ENCODE measurements around the gene CNOT6L. TPM values are rescaled to one million over a fixed set of nuclear protein-coding genes. Genes with fewer than 3 reads are reported as not detected.

CNOT6L gene
- total and polyA plus RNA-seq, 2 of the 4 experiments (the other 2 are of a cell fraction): 3.5 to 21.1 TPM

GRCh38 chr4:77798385-77798784, 20.8 kb downstream of the CNOT6L start:
- Histone ChIP-seq H2BK5ac (ENCODE audit: low read depth, low read length, poor library complexity, severe bottlenecking) (no peak overlapping the region), H3K79me1 (ENCODE audit: low read depth in 1 of 2, low read length in 2 of 2) (peaks cover 32 to 42% of the 10 kb centered on the region in 2 experiments), H2BK120ac (ENCODE audit: low read depth, low read length) (no peak overlapping the region), H4K5ac (ENCODE audit: low read depth, low read length) (no peak overlapping the region), H3K23ac (ENCODE audit: low read depth, low read length) (no peak overlapping the region), H3K9me1 (ENCODE audit: insufficient read depth, low read length) (peaks cover 7% of the 10 kb centered on the region), H2AFZ (replicated peaks; ENCODE audit: low read length, poor library complexity) (no peak overlapping the region), H3K4me1 (ENCODE audit: control insufficient read depth, insufficient read depth, low read length) (peaks cover 4% of the 10 kb centered on the region; the same call in 1 of the 2 replicates), H3K27me3 (ENCODE audit: control insufficient read depth, insufficient read depth, low read length) (no peaks in the 10 kb centered on the region), H3K9me3 (ENCODE audit: control insufficient read depth, insufficient read depth, low read length) (no peaks in the 10 kb centered on the region), H3K18ac (ENCODE audit: low read depth, low read length) (no peak overlapping the region), H2BK15ac (ENCODE audit: low read depth, low read length) (no peak overlapping the region), H2AK5ac (ENCODE audit: low read depth, low read length) (no peak overlapping the region), H3K4ac (ENCODE audit: low read depth, low read length) (no peak overlapping the region), H3K14ac (replicated peaks; ENCODE audit: low read depth, low read length) (no peak overlapping the region), H3K27ac (ENCODE audit: insufficient read depth, low read length) (no peak overlapping the region), H3K56ac (ENCODE audit: extremely low read depth, insufficient read depth, low read length) (no peak overlapping the region), H4K20me1 (ENCODE audit: insufficient read depth, low read length) (peaks cover 16% of the 10 kb centered on the region; the same call in 1 of the 2 replicates), H4K8ac (ENCODE audit: low read depth in 2 of 2, low read length in 2 of 2) (no peak overlapping the region), H4K91ac (ENCODE audit: insufficient read depth, low read depth, low read length) (no peak overlapping the region), H2BK20ac (ENCODE audit: low read depth, low read length) (no peak overlapping the region), H3K9ac (ENCODE audit: low read depth, low read length) (no peak overlapping the region), H3K4me3 (ENCODE audit: insufficient read depth, low read depth, low read length) (no peak overlapping the region), H3K36me3 (ENCODE audit: control insufficient read depth, insufficient read depth, low read length) (no peaks in the 10 kb centered on the region), H3K4me2 (ENCODE audit: low read depth, low read length) (no peak overlapping the region), H2AK9ac (replicated peaks; ENCODE audit: low read depth, low read length, poor library complexity) (no peak overlapping the region)
- no CpG with 5 or more reads among the region's 5 CpGs for WGBS, 2 experiments (ENCODE audit: extremely low coverage in 2 of 2, insufficient read length in 1 of 2)
- ChIA-PET CTCF (no interaction called here), POLR2A (ENCODE audit: unreplicated experiment) (no interaction called here)
- no peak for DNase-seq
- TF ChIP-seq MAFK (IDR thresholded peaks at IDR 0.05; ENCODE audit: low read depth, low read length) (no peak), RAD21 (IDR thresholded peaks at IDR 0.05; ENCODE audit: low read length) (no peak), CHD1 (IDR thresholded peaks at IDR 0.05; ENCODE audit: low read depth, low read length) (no peak), MAZ (IDR thresholded peaks at IDR 0.05; ENCODE audit: borderline replicate concordance, low read depth, low read length) (no peak), USF2 (IDR thresholded peaks at IDR 0.05; ENCODE audit: low read depth, low read length) (no peak), MXI1 (IDR thresholded peaks at IDR 0.05; ENCODE audit: borderline replicate concordance, low read depth, low read length) (no peak), RFX5 (IDR thresholded peaks at IDR 0.05; ENCODE audit: low read depth, low read length) (no peak), ELK1 (IDR thresholded peaks at IDR 0.05; ENCODE audit: borderline replicate concordance, low read depth, low read length) (no peak), FOS (IDR thresholded peaks at IDR 0.05; ENCODE audit: low read depth, low read length) (no peak), NFE2L2 (IDR thresholded peaks at IDR 0.05; ENCODE audit: low read depth, low read length) (no peak), BHLHE40 (IDR thresholded peaks at IDR 0.05; ENCODE audit: low read depth, low read length) (no peak), CEBPB (IDR thresholded peaks at IDR 0.05; ENCODE audit: low read depth, low read length) (no peak), SMC3 (IDR thresholded peaks at IDR 0.05; ENCODE audit: low read depth, low read length) (no peak), POLR2A (IDR thresholded peaks at IDR 0.05; ENCODE audit: low read depth, low read length) (no peak), RCOR1 (IDR thresholded peaks at IDR 0.05; ENCODE audit: insufficient replicate concordance, low read length) (no peak), CTCF (conservative IDR thresholded peaks at IDR 0.05; ENCODE audit: low read depth, low read length) (no peak)
- no peak for ATAC-seq (ENCODE audit: low read depth)
- in situ Hi-C loops (cut with MboI; ENCODE audit: low sequenced_read_pairs): no loop called here
- intact Hi-C loops (cut with micrococcal nuclease): no loop called here
- BruUV-seq (replicated peaks): no TSS peak
- dilution Hi-C loops (cut with HindIII; ENCODE audit: low sequenced_read_pairs, unreplicated experiment): no loop called here
